Panc1 (cell line): ENCODE measurements around the gene RMRP.

ENCODE experiments used
- CTCF ChIP-seq: fragments of 450-650 bp; IDR thresholded peaks from 2 replicates; pipeline ENCODE4 v1.5.1; 2017; ENCODE audit warnings: mild to moderate bottlenecking
- POLR2AphosphoS5 ChIP-seq: IDR thresholded peaks from 2 replicates; pipeline ENCODE4 v1.6.1; 2012; ENCODE audit warnings: mild to moderate bottlenecking, low read depth, low read length, moderate library complexity
- REST ChIP-seq, 2 experiments: IDR thresholded peaks; 2 replicates each; pipeline ENCODE4 v1.6.1; 2011 to 2012; ENCODE audit warnings: low read depth in 2 of 2, control low read depth in 1 of 2, low read length in 1 of 2, mild to moderate bottlenecking in 1 of 2, moderate library complexity in 1 of 2; ENCODE audit not compliant: insufficient read depth in 1 of 2

GRCh38 chr9:35685506-35685905 lies 27.7 kb upstream of the RMRP start:
- no peak for TF ChIP-seq REST (IDR thresholded peaks at IDR 0.05; ENCODE audit: insufficient read depth in 1 of 2, low read depth in 2 of 2, low read length in 1 of 2)
- TF ChIP-seq CTCF, result no peak
- TF ChIP-seq POLR2AphosphoS5, result no peak
